Epithelial cell of esophagus (primary cell): ENCODE measurements around the gene RBMS3.

Experiments used
- DNase-seq: peaks from one replicate; pipeline ENCODE4 v3.0.0; 2010; ENCODE audit warnings: low read depth
- H3K4me3 ChIP-seq: 2 replicates; pipeline ENCODE4 v1.5.1; 2011; ENCODE audit warnings: mild to moderate bottlenecking, low read length, control low read depth
- CTCF ChIP-seq: IDR thresholded peaks from 2 replicates; pipeline ENCODE4 v1.5.1; 2011; ENCODE audit warnings: low read depth, mild to moderate bottlenecking, low read length, control low read depth, inconsistent platforms; ENCODE audit not compliant: insufficient read depth; ENCODE audit errors: missing control alignments

The RBMS3 gene

GRCh38 chr3:29275309-29275708, 5.6 kb upstream of the RBMS3 start:
- no peak overlapping the region for H3K4me3 ChIP-seq
- TF ChIP-seq CTCF, result no peak
- DNase-seq, result peak; percentile 18

GRCh38 chr3:29277249-29277648, 3.6 kb upstream of the RBMS3 start:
- H3K4me3 ChIP-seq, result no peak overlapping the region
- DNase-seq, result no peak
- TF ChIP-seq CTCF, result no peak

GRCh38 chr3:29279286-29279685, 1.6 kb upstream of the RBMS3 start:
- TF ChIP-seq CTCF, result no peak
- DNase-seq, result no peak
- no peak overlapping the region for H3K4me3 ChIP-seq

- peak overlapping the region; percentile 72 for H3K4me3 ChIP-seq
- no peak for TF ChIP-seq CTCF
- peak; percentile 35 for DNase-seq
Observed at GRCh38 chr3:29279806-29280205, 1.1 kb upstream of the RBMS3 start.

GRCh38 chr3:29281094-29281343, 148 bp downstream of the RBMS3 start:
- DNase-seq, result no peak
- TF ChIP-seq CTCF, result no peak
- peak overlapping the region; percentile 72 for H3K4me3 ChIP-seq

- peak overlapping the region; percentile 72 for H3K4me3 ChIP-seq
- TF ChIP-seq CTCF, result no peak
- peak; percentile 74 for DNase-seq
Observed at GRCh38 chr3:29281344-29282241, 722 bp downstream of the RBMS3 start.

GRCh38 chr3:29282427-29283230, 1.8 kb downstream of the RBMS3 start:
- peak overlapping the region; percentile 72 for H3K4me3 ChIP-seq
- TF ChIP-seq CTCF, result no peak
- peak; percentile 74 for DNase-seq
